Effector memory CD8-positive, alpha-beta T cell (primary cell): Measurements from ENCODE around the gene ELFN1.

Experiments
- ATAC-seq: fragments of 150-1000 bp; cut with Tn5 transposase; replicated peaks from 2 replicates; pipeline ENCODE4 v1.10.0; 2021; ENCODE audit warnings: mild to moderate bottlenecking, moderate library complexity
- DNase-seq, 3 experiments: peaks; one replicate each; pipeline ENCODE4 v3.0.0; 2021
- H3K27ac Mint-ChIP-seq, 2 donors: one replicate each; pipeline ENCODE4 v1.8.0; 2022; ENCODE audit warnings: mild to moderate bottlenecking in 2 of 2, mixed read lengths in 2 of 2, moderate library complexity in 2 of 2
- H3K27me3 Mint-ChIP-seq, 2 donors: one replicate each; pipeline ENCODE4 v1.8.0; 2022; ENCODE audit warnings: mixed read lengths in 2 of 2
- H3K36me3 Mint-ChIP-seq: one replicate; pipeline ENCODE4 v1.8.0; 2022; ENCODE audit warnings: mild to moderate bottlenecking, moderate library complexity, mixed read lengths; ENCODE audit not compliant: insufficient read depth
- H3K4me1 Mint-ChIP-seq, 2 donors: one replicate each; pipeline ENCODE4 v1.8.0; 2022; ENCODE audit warnings: low read depth in 2 of 2, mixed read lengths in 2 of 2
- H3K4me3 Mint-ChIP-seq, 2 donors: one replicate each; pipeline ENCODE4 v1.8.0; 2022; ENCODE audit warnings: mild to moderate bottlenecking in 2 of 2, mixed read lengths in 2 of 2, moderate library complexity in 2 of 2
- H3K9me3 Mint-ChIP-seq, 2 donors: one replicate each; pipeline ENCODE4 v1.8.0; 2022; ENCODE audit warnings: mixed read lengths in 2 of 2

Gene ELFN1

GRCh38 chr7:1670894-1671593 is 967 bp downstream of the ELFN1 start:
- ATAC-seq: no peak
- Mint-ChIP-seq H3K27ac (no peak overlapping the region), H3K4me3 (peak overlapping the region in 1 of 2 donors; percentile 48)

GRCh38 chr7:1671594-1672451 is 1.7 kb downstream of the ELFN1 start:
- ATAC-seq (no peak), DNase-seq (no peak)
- Mint-ChIP-seq H3K27me3 (peaks cover 34 to 77% of the 10 kb centered on the region in 2 donors), H3K4me3 (peak overlapping the region in 1 of 2 donors; percentile 48), H3K27ac (no peak overlapping the region), H3K4me1 (peaks cover 6 to 7% of the 10 kb centered on the region in 2 donors), H3K36me3 (no peaks in the 10 kb centered on the region), H3K9me3 (no peaks in the 10 kb centered on the region)

More at GRCh38 chr7:1670894-1671593, 967 bp downstream of the ELFN1 start:
- no peak for DNase-seq
- peaks cover 6 to 7% of the 10 kb centered on the region in 2 donors for H3K4me1 Mint-ChIP-seq
- no peaks in the 10 kb centered on the region for H3K9me3 Mint-ChIP-seq
- no peaks in the 10 kb centered on the region for H3K36me3 Mint-ChIP-seq
- H3K27me3 Mint-ChIP-seq: peaks cover 31 to 72% of the 10 kb centered on the region in 2 donors

GRCh38 chr7:1672851-1673486 is 2.9 kb downstream of the ELFN1 start:
- H3K9me3 Mint-ChIP-seq: no peaks in the 10 kb centered on the region
- no peak overlapping the region for H3K4me3 Mint-ChIP-seq
- no peak overlapping the region for H3K27ac Mint-ChIP-seq
- DNase-seq (no peak), ATAC-seq (no peak)
- H3K4me1 Mint-ChIP-seq: peaks cover 3 to 7% of the 10 kb centered on the region in 2 donors
- no peaks in the 10 kb centered on the region for H3K36me3 Mint-ChIP-seq
- peaks cover 37 to 79% of the 10 kb centered on the region in 2 donors for H3K27me3 Mint-ChIP-seq

GRCh38 chr7:1673581-1674118 is 3.6 kb downstream of the ELFN1 start:
- Mint-ChIP-seq H3K27ac (no peak overlapping the region), H3K27me3 (peaks cover 30 to 73% of the 10 kb centered on the region in 2 donors), H3K4me1 (peaks cover 3 to 6% of the 10 kb centered on the region in 2 donors), H3K4me3 (no peak overlapping the region), H3K9me3 (no peaks in the 10 kb centered on the region), H3K36me3 (no peaks in the 10 kb centered on the region)
- ATAC-seq (no peak), DNase-seq (no peak)

GRCh38 chr7:1674161-1675035 is 4.3 kb downstream of the ELFN1 start:
- Mint-ChIP-seq H3K4me1 (no peaks in the 10 kb centered on the region), H3K36me3 (no peaks in the 10 kb centered on the region), H3K4me3 (no peak overlapping the region), H3K9me3 (no peaks in the 10 kb centered on the region), H3K27ac (no peak overlapping the region), H3K27me3 (peaks cover 23 to 66% of the 10 kb centered on the region in 2 donors)
- ATAC-seq: no peak
- DNase-seq: no peak

- no peak for ATAC-seq
- H3K27me3 Mint-ChIP-seq: peaks cover 23 to 72% of the 10 kb centered on the region in 2 donors
- DNase-seq: no peak
- H3K4me1 Mint-ChIP-seq: no peaks in the 10 kb centered on the region
- no peaks in the 10 kb centered on the region for H3K9me3 Mint-ChIP-seq
- no peak overlapping the region for H3K27ac Mint-ChIP-seq
- no peaks in the 10 kb centered on the region for H3K36me3 Mint-ChIP-seq
- no peak overlapping the region for H3K4me3 Mint-ChIP-seq
These were observed 5.1 kb downstream of the ELFN1 start for GRCh38 chr7:1675036-1675671.

GRCh38 chr7:1675673-1676549 is 5.8 kb downstream of the ELFN1 start:
- Mint-ChIP-seq H3K9me3 (no peaks in the 10 kb centered on the region), H3K27me3 (peaks cover 23 to 73% of the 10 kb centered on the region in 2 donors), H3K27ac (no peak overlapping the region), H3K4me1 (no peaks in the 10 kb centered on the region), H3K36me3 (no peaks in the 10 kb centered on the region), H3K4me3 (no peak overlapping the region)
- ATAC-seq (no peak), DNase-seq (no peak)

- no peaks in the 10 kb centered on the region for H3K4me1 Mint-ChIP-seq
- no peak overlapping the region for H3K27ac Mint-ChIP-seq
- no peak overlapping the region for H3K4me3 Mint-ChIP-seq
- no peak for ATAC-seq
- H3K36me3 Mint-ChIP-seq: no peaks in the 10 kb centered on the region
- DNase-seq: no peak
- no peaks in the 10 kb centered on the region for H3K9me3 Mint-ChIP-seq
- peaks cover 18 to 66% of the 10 kb centered on the region in 2 donors for H3K27me3 Mint-ChIP-seq
These were observed 6.5 kb downstream of the ELFN1 start for GRCh38 chr7:1676550-1677078.

- Mint-ChIP-seq H3K4me3 (no peak overlapping the region), H3K27me3 (peaks cover 18 to 58% of the 10 kb centered on the region in 2 donors), H3K36me3 (no peaks in the 10 kb centered on the region), H3K27ac (no peak overlapping the region), H3K4me1 (no peaks in the 10 kb centered on the region), H3K9me3 (no peaks in the 10 kb centered on the region)
- ATAC-seq (no peak), DNase-seq (no peak)
These were observed 7.4 kb downstream of the ELFN1 start for GRCh38 chr7:1677206-1678080.

- peaks cover 18 to 51% of the 10 kb centered on the region in 2 donors for H3K27me3 Mint-ChIP-seq
- H3K36me3 Mint-ChIP-seq: no peaks in the 10 kb centered on the region
- no peak for DNase-seq
- H3K27ac Mint-ChIP-seq: no peak overlapping the region
- no peak overlapping the region for H3K4me3 Mint-ChIP-seq
- H3K4me1 Mint-ChIP-seq: no peaks in the 10 kb centered on the region
- no peak for ATAC-seq
- H3K9me3 Mint-ChIP-seq: no peaks in the 10 kb centered on the region
These were observed 8.0 kb downstream of the ELFN1 start for GRCh38 chr7:1678081-1678543.
